Loucy (cell line): ENCODE data around the gene KAT2B.

Experiments used
- H2AFZ ChIP-seq: fragments of 200-600 bp; sonication (generic); 2 replicates; pipeline ENCODE4 v1.6.0; 2016; ENCODE audit warnings: antibody characterized with exemption, mild to moderate bottlenecking, low read length, moderate library complexity
- H3F3A ChIP-seq: fragments of 200-600 bp; 2 replicates; pipeline ENCODE4 v1.6.0; 2016; ENCODE audit warnings: antibody characterized with exemption, low read depth, mild to moderate bottlenecking
- H3K27me3 ChIP-seq: fragments of 200-600 bp; sonication (generic); 2 replicates; pipeline ENCODE4 v1.6.1; 2014; ENCODE audit warnings: low read length, mild to moderate bottlenecking; ENCODE audit not compliant: insufficient read depth, poor library complexity, severe bottlenecking
- H3K36me3 ChIP-seq: fragments of 200-600 bp; sonication (generic); 2 replicates; pipeline ENCODE4 v1.6.1; 2016; ENCODE audit warnings: low read length; ENCODE audit not compliant: insufficient read depth
- H3K4me1 ChIP-seq: fragments of 200-600 bp; sonication (generic); 2 replicates; pipeline ENCODE4 v1.5.1; 2014; ENCODE audit warnings: low read length, mild to moderate bottlenecking; ENCODE audit not compliant: insufficient read depth, poor library complexity, severe bottlenecking
- H3K4me2 ChIP-seq: fragments of 200-600 bp; sonication (generic); 2 replicates; pipeline ENCODE4 v1.6.0; 2014; ENCODE audit warnings: antibody characterized with exemption, low read length, low read depth, mild to moderate bottlenecking; ENCODE audit not compliant: poor library complexity, severe bottlenecking
- H3K4me3 ChIP-seq: fragments of 200-600 bp; sonication (generic); 2 replicates; pipeline ENCODE4 v1.5.1; 2014; ENCODE audit warnings: low read length, mild to moderate bottlenecking, mixed read lengths; ENCODE audit not compliant: poor library complexity, severe bottlenecking
- H3K79me2 ChIP-seq: fragments of 200-600 bp; sonication (generic); 2 replicates; pipeline ENCODE4 v1.6.1; 2014; ENCODE audit warnings: low read length; ENCODE audit not compliant: insufficient read depth
- H3K9ac ChIP-seq: fragments of 200-600 bp; sonication (generic); 2 replicates; pipeline ENCODE4 v1.6.0; 2014; ENCODE audit warnings: mild to moderate bottlenecking, low read depth, low read length, moderate library complexity; ENCODE audit not compliant: poor library complexity, severe bottlenecking
- H3K9me2 ChIP-seq: fragments of 200-600 bp; sonication (generic); replicated peaks from 2 replicates; pipeline ENCODE4 v1.6.1; 2016; ENCODE audit warnings: low read depth, low read length, mixed read lengths
- H3K9me3 ChIP-seq: fragments of 200-600 bp; sonication (generic); 2 replicates; pipeline ENCODE4 v1.6.1; 2014; ENCODE audit warnings: mild to moderate bottlenecking, antibody characterized with exemption, low read length, low read depth; ENCODE audit not compliant: insufficient read depth
- H4K20me1 ChIP-seq: fragments of 200-600 bp; sonication (generic); 2 replicates; pipeline ENCODE4 v1.6.0; 2014; ENCODE audit warnings: antibody characterized with exemption, low read length, mild to moderate bottlenecking; ENCODE audit not compliant: insufficient read depth, poor library complexity, severe bottlenecking
- EZH2phosphoT487 ChIP-seq: fragments of 200-600 bp; IDR thresholded peaks from 2 replicates; pipeline ENCODE4 v1.6.1; 2018; ENCODE audit warnings: antibody characterized with exemption, mild to moderate bottlenecking, moderate library complexity, borderline replicate concordance
- TF ChIP-seq, protein P1 (sequence below): fragments of 200-600 bp; sonication (generic); conservative IDR thresholded peaks from 2 replicates; pipeline ENCODE4 v1.5.1; 2014; ENCODE audit warnings: mild to moderate bottlenecking, antibody characterized with exemption, low read length

The KAT2B gene

DNA sequence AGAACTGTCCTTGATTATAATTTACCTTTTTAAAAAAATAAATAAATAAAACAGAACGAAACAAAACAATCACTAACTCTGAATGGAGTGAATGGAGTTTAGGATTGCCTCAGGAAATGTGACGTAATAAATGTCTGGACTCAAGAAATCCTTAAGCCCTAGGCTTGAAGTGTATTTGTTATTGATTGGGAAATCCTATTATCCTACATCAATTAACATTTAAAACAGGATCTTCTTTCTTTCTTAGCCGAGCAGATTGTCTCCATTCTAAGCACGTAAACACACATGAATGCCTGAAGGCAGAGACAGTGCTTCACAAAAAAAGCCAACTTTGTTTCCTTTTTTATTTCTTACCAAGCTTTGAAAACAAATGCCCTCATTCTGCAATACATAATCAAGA, 33.4 kb downstream of the KAT2B start:
- H3F3A ChIP-seq: no peaks in the 10 kb centered on the region
- no peaks in the 10 kb centered on the region for H3K9me2 ChIP-seq
- no peak overlapping the region for H2AFZ ChIP-seq
- H3K27me3 ChIP-seq: no peaks in the 10 kb centered on the region
- H4K20me1 ChIP-seq: peaks cover 3% of the 10 kb centered on the region
- no peak overlapping the region for H3K4me2 ChIP-seq
- H3K9ac ChIP-seq: no peak overlapping the region
- peaks cover 5% of the 10 kb centered on the region; the same call in 1 of the 2 replicates for H3K36me3 ChIP-seq
- no peaks in the 10 kb centered on the region for H3K9me3 ChIP-seq
- H3K4me1 ChIP-seq: peaks cover 9% of the 10 kb centered on the region
- H3K79me2 ChIP-seq: peaks cover 10% of the 10 kb centered on the region; the same call in 1 of the 2 replicates
- no peak overlapping the region for H3K4me3 ChIP-seq
- TF ChIP-seq EZH2phosphoT487: no peak
- TF ChIP-seq, protein P1, sequence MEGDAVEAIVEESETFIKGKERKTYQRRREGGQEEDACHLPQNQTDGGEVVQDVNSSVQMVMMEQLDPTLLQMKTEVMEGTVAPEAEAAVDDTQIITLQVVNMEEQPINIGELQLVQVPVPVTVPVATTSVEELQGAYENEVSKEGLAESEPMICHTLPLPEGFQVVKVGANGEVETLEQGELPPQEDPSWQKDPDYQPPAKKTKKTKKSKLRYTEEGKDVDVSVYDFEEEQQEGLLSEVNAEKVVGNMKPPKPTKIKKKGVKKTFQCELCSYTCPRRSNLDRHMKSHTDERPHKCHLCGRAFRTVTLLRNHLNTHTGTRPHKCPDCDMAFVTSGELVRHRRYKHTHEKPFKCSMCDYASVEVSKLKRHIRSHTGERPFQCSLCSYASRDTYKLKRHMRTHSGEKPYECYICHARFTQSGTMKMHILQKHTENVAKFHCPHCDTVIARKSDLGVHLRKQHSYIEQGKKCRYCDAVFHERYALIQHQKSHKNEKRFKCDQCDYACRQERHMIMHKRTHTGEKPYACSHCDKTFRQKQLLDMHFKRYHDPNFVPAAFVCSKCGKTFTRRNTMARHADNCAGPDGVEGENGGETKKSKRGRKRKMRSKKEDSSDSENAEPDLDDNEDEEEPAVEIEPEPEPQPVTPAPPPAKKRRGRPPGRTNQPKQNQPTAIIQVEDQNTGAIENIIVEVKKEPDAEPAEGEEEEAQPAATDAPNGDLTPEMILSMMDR: no peak

- H3K9me2 ChIP-seq: no peaks in the 10 kb centered on the region
- H4K20me1 ChIP-seq: no peaks in the 10 kb centered on the region
- peaks cover 5% of the 10 kb centered on the region; the same call in 1 of the 2 replicates for H3K36me3 ChIP-seq
- H3K4me2 ChIP-seq: no peak overlapping the region
- no peaks in the 10 kb centered on the region for H3K27me3 ChIP-seq
- no peaks in the 10 kb centered on the region for H3K9me3 ChIP-seq
- peaks cover 4% of the 10 kb centered on the region for H3K4me1 ChIP-seq
- TF ChIP-seq, protein P1: no peak
- peaks cover 4% of the 10 kb centered on the region; the same call in 1 of the 2 replicates for H3K79me2 ChIP-seq
- H2AFZ ChIP-seq: no peak overlapping the region
- no peak overlapping the region for H3K4me3 ChIP-seq
- H3F3A ChIP-seq: no peaks in the 10 kb centered on the region
- H3K9ac ChIP-seq: no peak overlapping the region
Observed at GRCh38 chr3:20074226-20075063, 34.2 kb downstream of the KAT2B start.

DNA sequence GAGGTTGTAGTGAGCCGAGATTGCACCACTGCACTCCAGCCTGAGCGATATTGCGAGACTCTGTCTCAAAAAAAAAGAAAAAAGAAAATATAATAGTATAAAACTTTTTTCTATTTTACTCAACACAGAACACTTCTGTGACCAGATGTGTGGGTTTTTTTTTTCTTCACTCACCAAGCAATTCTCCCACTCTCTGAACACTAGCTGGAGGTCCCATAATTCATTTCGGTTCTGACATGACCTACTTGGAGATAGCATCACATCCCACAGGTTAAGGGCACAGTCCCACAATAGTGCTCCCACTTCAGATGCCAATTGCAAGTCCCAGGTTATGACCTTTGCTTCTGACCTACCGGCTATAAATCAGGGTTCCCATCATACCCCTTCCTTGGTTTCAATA, 35.0 kb downstream of the KAT2B start:
- H3K9me3 ChIP-seq: no peaks in the 10 kb centered on the region
- H3K4me2 ChIP-seq: no peak overlapping the region
- H4K20me1 ChIP-seq: no peaks in the 10 kb centered on the region
- peaks cover under 1% of the 10 kb centered on the region; the same call in 1 of the 2 replicates for H3K79me2 ChIP-seq
- H3K36me3 ChIP-seq: peaks cover 5% of the 10 kb centered on the region; the same call in 1 of the 2 replicates
- no peak overlapping the region for H2AFZ ChIP-seq
- H3K9me2 ChIP-seq: no peaks in the 10 kb centered on the region
- TF ChIP-seq, protein P1: no peak
- no peak for TF ChIP-seq EZH2phosphoT487
- H3F3A ChIP-seq: no peaks in the 10 kb centered on the region
- no peak overlapping the region for H3K4me3 ChIP-seq
- H3K4me1 ChIP-seq: peaks cover 4% of the 10 kb centered on the region
- H3K27me3 ChIP-seq: no peaks in the 10 kb centered on the region
- H3K9ac ChIP-seq: no peak overlapping the region
